Adipose tissue (tissue), 3 donors: Measurements from ENCODE around the gene ELOVL6. TPM values are rescaled to one million over a fixed set of nuclear protein-coding genes. Genes with fewer than 3 reads are reported as not detected.

Experiments
- H3K27ac ChIP-seq: one replicate; pipeline ENCODE4 v1.5.1; 2013; ENCODE audit warnings: low read depth, low read length
- WGBS, 3 donors: extraction: QIAGEN DNeasy Blood & Tissue Kit; methylation state at CpG; one replicate each; pipeline ENCODE4 v1.1.7; 2013; 5-methylcytosine and 5-hydroxymethylcytosine counted together
- polyA plus RNA-seq, 3 donors: library from polyadenylated mRNA; stranded (reverse); fragments of 200-250 nt; gene quantifications; one replicate each; pipeline ENCODE4 v1.2.3, GENCODE V29; 2013
- donor health status: healthy with polysubstance abuse.
- donor health status: Bipolar disorder and iron deficiency.
- donor health status: healthy.

The ELOVL6 gene
- polyA plus RNA-seq, 3 donors = 4.2 to 13.8 (median 4.3) TPM

DNA sequence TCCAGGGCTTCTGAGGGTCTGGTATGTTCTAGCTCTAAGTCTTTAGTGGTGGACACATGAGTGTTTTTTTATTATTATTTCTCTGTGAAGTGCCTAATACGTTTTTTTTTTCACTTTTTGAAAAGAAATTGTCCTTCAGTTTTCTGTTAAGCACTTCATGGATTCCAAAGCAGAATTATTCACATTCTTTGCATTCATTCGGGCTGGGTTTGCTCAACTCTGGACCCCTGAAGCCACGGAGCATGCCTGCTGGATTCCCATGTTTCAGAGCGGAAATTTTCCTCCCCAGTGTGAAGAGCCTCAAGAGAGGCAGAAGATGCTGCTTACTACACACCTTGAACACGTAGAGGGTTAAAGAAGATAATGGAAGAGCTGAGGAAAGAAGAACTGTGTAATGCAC, 178.3 kb downstream of the ELOVL6 start:
- 37 to 57% (median 51%) methylated on average over 5 of the region's 5 CpGs for whole genome bisulfite sequencing, 3 donors
- no peak overlapping the region for H3K27ac ChIP-seq

DNA sequence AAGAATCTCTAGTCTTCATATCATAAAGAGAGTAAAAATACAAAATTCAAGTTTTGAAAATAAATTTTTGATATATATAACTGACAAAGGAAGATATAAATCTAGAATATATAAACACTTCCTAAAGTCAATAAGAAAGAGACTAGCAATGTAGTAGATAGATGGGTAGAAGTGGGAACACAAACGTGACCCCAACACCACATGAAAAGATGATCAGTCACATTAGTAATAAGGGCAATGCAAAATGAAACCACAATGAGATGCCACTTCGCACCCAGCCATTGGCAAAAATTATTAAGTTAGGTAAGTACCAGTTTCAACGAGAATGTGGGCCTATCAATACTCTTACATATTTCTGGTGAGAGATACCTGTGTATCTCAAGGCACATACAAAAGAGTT, 179.3 kb downstream of the ELOVL6 start:
- 78 to 88% (median 88%) methylated on average over 3 of the region's 3 CpGs for WGBS, 3 donors

DNA sequence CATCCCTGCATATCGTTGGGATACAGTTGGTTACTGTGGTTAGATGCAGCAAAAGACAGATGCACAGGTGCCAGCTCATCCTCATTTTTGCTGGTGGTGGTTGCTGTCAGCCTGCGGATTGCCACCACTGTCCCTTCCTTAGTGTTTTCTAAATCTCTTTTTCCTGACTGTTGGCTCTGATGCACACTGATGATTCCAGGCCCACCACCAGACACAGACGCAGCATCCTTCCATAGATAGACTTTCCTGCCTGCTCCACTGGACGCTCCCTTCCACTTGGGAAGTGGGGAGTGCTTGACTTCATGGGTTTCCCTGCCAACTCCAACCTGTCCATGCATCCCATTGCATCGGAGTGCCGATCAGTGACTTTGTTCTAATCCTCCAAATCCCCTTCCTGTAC, 184.2 kb downstream of the ELOVL6 start:
- WGBS, 3 donors = 93 to 96% (median 93%) methylated on average over 6 of the region's 6 CpGs
- no peak overlapping the region for H3K27ac ChIP-seq

More for the DNA sequence above, 179.3 kb downstream of the ELOVL6 start:
- no peak overlapping the region for H3K27ac ChIP-seq

DNA sequence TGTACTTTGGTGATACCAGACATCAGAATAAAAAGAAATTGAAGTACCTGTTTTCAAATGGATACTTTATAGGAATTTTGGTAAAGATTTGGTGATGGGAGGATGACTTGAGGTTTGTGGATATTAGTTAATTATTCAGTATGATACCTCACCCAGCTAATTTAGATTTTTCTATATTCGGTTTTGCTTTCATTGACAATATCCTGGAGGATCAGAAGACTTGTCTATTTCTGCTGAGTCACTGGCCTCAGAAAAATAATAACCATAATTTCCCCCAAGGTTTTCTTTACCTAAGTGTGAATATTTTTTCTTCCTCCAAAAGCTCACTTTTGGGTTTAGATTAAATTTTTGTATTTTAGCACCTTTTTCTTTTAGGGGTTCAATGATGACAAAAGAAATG, 185.5 kb downstream of the ELOVL6 start:
- no peak overlapping the region for H3K27ac ChIP-seq
- 57 to 81% (median 71%) methylated on average over 1 of the region's 1 CpG for whole genome bisulfite sequencing, 3 donors

DNA sequence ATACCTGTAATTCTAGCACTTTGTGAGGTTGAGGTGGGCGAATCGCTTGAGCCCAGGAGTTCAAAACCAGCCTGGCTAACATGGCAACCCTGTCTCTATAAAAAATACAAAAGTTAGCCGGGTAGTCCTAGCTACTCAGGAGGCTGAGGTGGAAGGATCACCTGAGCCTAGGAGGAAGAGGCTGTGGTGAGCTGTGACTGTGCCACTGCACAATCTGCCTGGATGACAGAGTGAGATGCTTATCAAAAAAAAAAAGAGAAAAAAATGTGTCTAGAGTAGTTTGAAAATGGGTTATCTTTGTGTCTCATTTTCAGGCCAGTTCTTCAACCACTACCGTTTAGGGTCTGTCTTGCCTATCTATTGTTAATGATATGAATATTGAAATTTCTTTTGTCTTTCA, 187.6 kb downstream of the ELOVL6 start:
- H3K27ac ChIP-seq = no peak overlapping the region
- WGBS, 3 donors = 93 to 97% (median 93%) methylated on average over 4 of the region's 4 CpGs

DNA sequence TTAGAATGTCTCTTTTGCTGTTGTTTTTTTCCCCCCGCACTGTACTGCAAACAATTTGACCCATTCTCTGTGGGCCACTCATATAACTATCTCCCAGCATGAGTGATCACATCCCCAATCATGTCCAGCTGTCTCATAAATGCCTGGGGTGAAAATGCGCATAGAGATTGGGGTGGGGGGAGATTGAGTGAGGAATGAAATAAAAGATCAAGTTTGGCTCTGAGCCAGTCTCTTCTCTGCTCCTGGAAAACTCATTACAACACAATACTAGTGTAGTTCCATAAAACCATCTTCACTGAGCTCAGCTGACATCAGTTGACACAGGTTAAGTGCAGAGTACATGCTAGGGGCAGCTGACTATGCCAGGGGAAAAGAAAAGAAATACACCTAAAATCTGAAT, 188.9 kb downstream of the ELOVL6 start:
- 85 to 91% (median 87%) methylated on average over 2 of the region's 2 CpGs for WGBS, 3 donors
- H3K27ac ChIP-seq = no peak overlapping the region

DNA sequence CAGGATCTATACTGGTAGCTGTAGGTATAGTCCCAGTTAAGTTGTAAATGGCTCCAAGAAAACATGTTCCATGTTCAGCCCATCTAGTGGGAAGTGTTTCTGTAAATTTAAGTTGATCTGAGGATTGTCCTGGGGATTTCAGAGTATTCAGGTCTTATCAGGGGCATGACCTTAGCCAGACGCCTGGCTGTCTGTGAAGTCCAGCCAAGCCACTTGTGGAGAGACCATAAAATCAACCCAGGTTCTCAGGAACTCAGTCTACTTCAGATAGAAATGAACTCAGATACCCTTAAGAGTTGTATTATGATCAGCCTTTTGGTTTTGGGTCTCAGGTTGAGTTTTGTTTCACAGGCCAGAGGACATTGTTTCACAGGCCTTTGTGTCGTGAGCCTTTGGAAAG, 189.9 kb downstream of the ELOVL6 start:
- H3K27ac ChIP-seq = no peak overlapping the region
- 78 to 92% (median 91%) methylated on average over 2 of the region's 2 CpGs for WGBS, 3 donors

DNA sequence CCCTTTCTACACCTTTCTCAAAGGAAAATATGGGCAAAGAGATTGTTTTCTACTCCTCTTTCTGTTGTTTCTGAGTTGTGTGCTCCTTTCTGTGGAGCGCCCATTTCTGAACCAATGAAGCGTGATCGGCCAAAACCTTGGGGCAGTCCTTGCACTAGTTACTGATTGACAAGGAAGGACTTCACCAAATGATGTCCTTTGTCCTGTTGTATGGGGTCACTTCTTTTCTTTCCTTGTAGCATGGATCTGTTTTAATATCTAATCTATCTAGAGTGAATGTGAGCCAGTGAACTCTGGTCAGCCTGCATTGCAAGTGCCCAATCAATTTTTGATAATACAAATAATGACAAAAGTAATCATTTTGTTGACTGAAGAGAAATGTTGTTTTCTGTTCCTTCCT, 191.2 kb downstream of the ELOVL6 start:
- no peak overlapping the region for H3K27ac ChIP-seq
- 75 to 100% (median 99%) methylated on average over 3 of the region's 3 CpGs for WGBS, 3 donors

DNA sequence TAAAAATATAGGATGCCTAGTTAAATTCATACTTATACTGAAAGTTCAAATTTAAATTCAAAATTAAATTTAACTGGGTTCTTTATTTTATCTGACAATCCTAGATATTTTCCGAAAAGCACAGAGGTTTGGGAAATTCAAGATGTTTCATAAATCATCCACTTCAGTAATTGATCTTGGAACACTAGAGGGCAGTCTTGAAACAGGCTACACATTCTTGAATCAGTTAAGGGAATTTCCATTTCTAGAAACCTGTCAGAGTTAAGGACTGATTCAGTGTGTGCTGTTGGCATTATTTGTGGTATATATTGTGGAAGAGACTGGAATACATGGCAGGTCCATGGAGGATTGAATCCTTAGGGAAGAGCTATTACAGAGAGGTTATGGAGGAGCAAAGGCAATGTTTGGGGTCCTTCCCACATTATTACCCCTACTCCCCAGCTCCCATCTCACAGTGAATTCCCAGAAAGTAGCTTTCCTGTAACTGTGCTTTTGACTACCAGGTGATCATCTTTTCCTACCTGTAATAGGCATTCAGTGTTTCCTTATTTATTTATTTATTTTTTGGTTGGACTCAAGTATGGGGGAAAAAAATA, 192.9 kb downstream of the ELOVL6 start:
- no peak overlapping the region for H3K27ac ChIP-seq
- 8 to 17% (median 11%) methylated on average over 1 of the region's 1 CpG for WGBS, 3 donors

DNA sequence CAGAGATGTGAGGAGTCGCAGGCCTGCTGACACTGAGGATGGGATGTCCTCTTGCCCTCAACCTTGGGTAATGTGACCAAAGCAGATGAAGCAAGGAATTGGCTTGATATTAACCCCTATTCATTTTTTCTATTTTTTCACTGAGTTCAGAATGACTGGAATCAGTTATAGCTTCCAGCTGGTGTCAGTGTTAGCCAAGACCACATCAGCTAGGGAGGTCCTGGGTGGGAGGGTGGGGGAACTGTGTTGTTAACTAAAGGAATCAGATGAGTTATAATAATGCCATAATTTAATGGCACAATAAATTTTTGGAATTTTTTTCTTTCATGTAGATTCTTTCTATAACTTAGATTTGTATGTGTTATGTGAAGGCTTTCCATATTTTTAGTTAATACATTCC, 193.9 kb downstream of the ELOVL6 start:
- H3K27ac ChIP-seq = no peak overlapping the region
- WGBS, 3 donors = 88 to 100% (median 94%) methylated on average over 1 of the region's 1 CpG

DNA sequence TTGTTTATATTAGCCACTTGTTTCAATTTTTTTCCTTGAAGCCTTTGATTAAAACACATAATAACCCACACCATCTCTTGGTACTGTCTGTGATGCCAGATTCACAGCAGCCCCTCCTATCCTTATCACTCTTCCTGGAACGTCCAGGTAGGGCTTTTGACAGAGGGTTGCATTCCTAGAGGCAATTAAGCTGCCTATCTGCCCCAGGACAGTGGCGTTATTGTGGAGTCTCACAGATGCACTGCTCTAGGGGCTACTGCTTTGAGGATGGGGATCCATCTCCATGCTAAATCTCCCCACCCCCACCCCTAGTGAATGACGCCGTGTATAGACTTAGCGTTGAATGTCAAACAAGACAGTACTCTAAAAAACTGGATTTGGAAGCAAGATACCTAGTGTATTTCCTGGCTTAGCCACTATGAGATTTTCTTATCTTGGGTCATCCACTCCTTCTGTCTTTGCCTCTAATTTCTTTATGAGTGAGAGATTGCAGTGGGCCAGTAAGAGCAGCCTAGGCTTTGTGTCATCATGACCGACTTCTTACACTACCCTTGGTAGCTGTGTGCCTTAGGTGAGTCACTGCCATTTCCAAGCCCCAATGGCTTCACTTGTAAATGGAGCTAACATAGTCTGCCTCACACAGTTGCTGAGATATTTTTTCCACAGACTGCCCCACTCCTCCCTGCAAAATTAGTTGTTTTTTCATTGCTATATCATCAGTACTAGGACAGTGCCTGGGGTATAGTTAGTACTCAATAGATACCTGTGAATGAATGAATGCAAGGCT, 194.8 kb downstream of the ELOVL6 start:
- WGBS, 3 donors = 57 to 77% (median 73%) methylated on average over 6 of the region's 6 CpGs
- H3K27ac ChIP-seq = no peak overlapping the region

DNA sequence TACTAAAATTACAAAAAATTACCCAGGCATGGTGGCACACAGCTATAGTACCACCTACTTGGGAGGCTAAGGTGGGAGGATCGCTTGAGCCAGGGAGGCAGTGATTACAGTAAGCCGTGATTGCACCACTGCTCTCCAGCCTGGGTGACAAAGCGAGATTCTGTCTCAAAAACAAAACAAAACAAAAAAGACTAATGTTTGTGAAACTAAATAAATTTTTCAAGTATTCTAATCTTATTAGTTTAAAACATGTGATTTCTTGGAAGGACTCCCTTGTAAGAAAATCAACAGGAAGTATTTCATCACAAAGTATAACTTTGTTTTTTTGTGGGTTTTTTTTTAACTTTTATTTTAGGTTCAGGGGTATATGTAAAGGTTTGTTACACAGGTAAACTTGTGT, 196.1 kb downstream of the ELOVL6 start:
- WGBS, 3 donors = 68 to 96% (median 77%) methylated on average over 3 of the region's 3 CpGs

DNA sequence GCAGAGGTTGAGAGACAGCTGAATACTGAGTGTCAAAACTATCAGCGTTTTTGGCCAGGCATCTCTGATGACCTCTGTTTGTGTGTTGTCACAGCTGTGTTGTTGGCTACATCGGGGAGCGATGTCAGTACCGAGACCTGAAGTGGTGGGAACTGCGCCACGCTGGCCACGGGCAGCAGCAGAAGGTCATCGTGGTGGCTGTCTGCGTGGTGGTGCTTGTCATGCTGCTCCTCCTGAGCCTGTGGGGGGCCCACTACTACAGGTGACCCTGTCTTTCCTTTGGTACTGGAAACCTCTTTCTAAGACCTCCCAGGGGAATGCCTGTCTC, 198.9 kb downstream of the ELOVL6 start:
- no peak overlapping the region for H3K27ac ChIP-seq
- WGBS, 3 donors = 47 to 88% (median 80%) methylated on average over 9 of the region's 9 CpGs

More for the DNA sequence above, 196.1 kb downstream of the ELOVL6 start:
- H3K27ac ChIP-seq = no peak overlapping the region

DNA sequence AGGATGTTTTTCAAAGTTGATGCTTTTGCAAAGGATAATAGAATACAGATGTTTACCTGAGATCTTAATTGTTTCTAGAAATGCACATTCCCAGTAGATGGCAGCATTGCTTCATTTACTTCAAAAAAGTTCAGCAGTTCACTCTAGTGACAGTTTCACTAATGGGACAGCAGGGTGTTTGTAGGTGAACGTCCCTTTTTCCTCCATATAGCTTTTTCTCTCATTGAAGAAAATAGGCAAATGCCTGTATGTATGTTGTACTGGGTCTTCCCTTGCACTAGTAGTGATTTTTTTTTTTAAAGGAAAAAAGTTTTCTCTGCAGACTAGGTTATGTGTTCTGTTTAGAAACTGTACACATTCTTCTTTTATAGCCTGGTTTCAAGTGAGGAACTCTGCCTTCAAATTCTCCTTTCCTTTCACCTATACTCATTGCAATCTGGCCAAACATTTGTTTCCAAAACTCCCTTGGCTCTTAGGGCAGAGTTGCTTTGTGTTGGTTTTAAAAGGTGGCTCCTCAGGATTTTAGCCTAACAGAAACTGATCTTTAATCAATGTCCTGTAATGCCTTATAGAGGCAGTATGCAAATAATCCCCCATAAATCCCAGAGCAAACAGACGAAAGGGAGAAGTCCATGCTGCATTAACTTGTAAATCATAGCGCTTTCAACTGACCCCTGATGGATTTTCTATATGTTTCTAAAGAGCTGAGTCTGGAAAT, 199.4 kb downstream of the ELOVL6 start:
- 35 to 49% (median 48%) methylated on average over 3 of the region's 3 CpGs for WGBS, 3 donors
- no peak overlapping the region for H3K27ac ChIP-seq

DNA sequence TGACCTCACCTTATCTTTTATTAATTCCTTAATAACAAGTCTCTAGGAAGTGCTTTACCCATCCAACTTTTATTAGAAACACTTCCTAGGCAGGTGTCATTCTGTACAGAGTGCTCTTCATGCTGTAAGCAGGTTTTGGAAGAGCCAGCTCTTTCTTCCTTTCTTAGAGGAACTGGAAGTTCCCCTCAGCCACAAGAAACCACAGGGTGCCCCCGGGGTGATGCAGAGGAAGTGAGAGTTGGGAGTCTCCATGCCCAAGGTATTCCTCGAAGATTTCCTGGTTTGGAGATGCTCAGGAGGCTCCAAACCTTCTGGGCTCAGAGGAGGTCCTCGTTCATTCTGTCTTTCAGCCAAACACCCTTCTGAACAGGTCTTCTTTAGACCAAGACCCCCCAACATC, 201.9 kb downstream of the ELOVL6 start:
- H3K27ac ChIP-seq = no peak overlapping the region
- 34 to 59% (median 38%) methylated on average over 3 of the region's 3 CpGs for WGBS, 3 donors
